Activated CD4-positive, alpha-beta T cell treated with anti-CD3 and anti-CD28 coated beads, Interleukin-2, amount 10 ng/mL, durations not matched to agents 24 days and 14 days (primary cell): ENCODE data around the gene CD320. TPM values are rescaled to one million over a fixed set of nuclear protein-coding genes. Genes with fewer than 3 reads are reported as not detected.

Source experiments
- DNase-seq: peaks from one replicate; pipeline ENCODE4 v3.0.0; 2022
- H3K27ac Mint-ChIP-seq: one replicate; pipeline ENCODE4 v1.8.0; 2022; ENCODE audit warnings: mild to moderate bottlenecking, mixed read lengths
- H3K27me3 Mint-ChIP-seq: one replicate; pipeline ENCODE4 v1.8.0; 2022; ENCODE audit warnings: mixed read lengths
- H3K36me3 Mint-ChIP-seq: one replicate; pipeline ENCODE4 v1.8.0; 2022; ENCODE audit warnings: low read depth, mild to moderate bottlenecking, mixed read lengths
- H3K4me1 Mint-ChIP-seq: one replicate; pipeline ENCODE4 v1.8.0; 2021; ENCODE audit warnings: mixed read lengths
- H3K4me3 Mint-ChIP-seq: one replicate; pipeline ENCODE4 v1.8.0; 2022; ENCODE audit warnings: mild to moderate bottlenecking, moderate library complexity, mixed read lengths
- H3K9me3 Mint-ChIP-seq: one replicate; pipeline ENCODE4 v1.8.0; 2021; ENCODE audit warnings: mixed read lengths
- intact Hi-C: fragments of 100-400 bp; cut with micrococcal nuclease; formaldehyde crosslinking; loops from one replicate; pipeline ENCODE4 v1.15.1; 2023
- total RNA-seq: library from RNA; stranded (reverse); gene quantifications from 2 replicates; pipeline ENCODE4 v1.2.3, GENCODE V29; 2022

Gene CD320
- total RNA-seq, 1 donor from 2014 or later, result 113 TPM

DNA sequence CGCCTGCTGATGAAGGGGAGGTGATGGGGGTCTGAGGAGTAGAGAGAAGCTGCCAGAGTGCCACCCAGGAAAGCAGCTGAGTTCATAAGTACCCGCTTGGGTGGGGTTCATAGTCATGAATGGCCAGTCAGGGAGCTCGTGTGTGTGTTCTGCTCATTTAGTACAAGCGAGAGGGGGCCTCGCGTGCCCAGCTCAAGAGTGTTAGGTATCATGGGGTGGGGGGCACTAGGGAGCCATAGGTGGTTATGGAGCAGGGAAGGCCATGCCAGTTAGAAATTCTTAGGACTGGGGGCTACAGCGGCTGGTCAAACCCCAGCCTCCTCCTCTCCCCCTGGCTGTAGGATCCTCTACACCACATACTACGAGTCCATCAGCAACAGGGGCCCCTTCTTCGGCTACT is 46.8 kb downstream of the CD320 start:
- peaks cover 18% of the 10 kb centered on the region for H3K36me3 Mint-ChIP-seq
- no peaks in the 10 kb centered on the region for H3K9me3 Mint-ChIP-seq
- no peaks in the 10 kb centered on the region for H3K27me3 Mint-ChIP-seq
- intact Hi-C loops, result no loop called here
- DNase-seq, result no peak
- H3K4me1 Mint-ChIP-seq, result peaks cover 21% of the 10 kb centered on the region
- H3K4me3 Mint-ChIP-seq, result no peak overlapping the region
- H3K27ac Mint-ChIP-seq, result no peak overlapping the region

DNA sequence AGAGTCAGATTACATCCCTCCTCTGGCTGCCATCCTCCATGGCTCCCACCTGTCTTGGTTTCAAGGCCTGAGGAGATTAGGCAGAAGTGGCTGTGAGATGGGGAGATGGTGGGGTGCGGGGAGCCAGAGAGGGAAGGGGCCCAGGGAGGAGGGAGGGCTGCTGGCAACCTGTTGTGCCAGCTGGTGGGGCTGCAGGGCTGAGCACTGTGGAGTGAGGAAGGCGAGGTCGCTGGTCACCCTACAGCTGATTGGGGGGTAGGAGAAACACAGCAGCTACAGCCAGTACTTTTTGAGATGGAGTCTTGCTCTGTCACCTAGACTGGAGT is 48.3 kb downstream of the CD320 start:
- intact Hi-C loops, result no loop called here
- no peak overlapping the region for H3K4me3 Mint-ChIP-seq
- H3K27ac Mint-ChIP-seq, result no peak overlapping the region
- H3K36me3 Mint-ChIP-seq, result peaks cover 20% of the 10 kb centered on the region
- DNase-seq, result no peak
- peaks cover 13% of the 10 kb centered on the region for H3K4me1 Mint-ChIP-seq
- no peaks in the 10 kb centered on the region for H3K9me3 Mint-ChIP-seq
- H3K27me3 Mint-ChIP-seq, result no peaks in the 10 kb centered on the region

DNA sequence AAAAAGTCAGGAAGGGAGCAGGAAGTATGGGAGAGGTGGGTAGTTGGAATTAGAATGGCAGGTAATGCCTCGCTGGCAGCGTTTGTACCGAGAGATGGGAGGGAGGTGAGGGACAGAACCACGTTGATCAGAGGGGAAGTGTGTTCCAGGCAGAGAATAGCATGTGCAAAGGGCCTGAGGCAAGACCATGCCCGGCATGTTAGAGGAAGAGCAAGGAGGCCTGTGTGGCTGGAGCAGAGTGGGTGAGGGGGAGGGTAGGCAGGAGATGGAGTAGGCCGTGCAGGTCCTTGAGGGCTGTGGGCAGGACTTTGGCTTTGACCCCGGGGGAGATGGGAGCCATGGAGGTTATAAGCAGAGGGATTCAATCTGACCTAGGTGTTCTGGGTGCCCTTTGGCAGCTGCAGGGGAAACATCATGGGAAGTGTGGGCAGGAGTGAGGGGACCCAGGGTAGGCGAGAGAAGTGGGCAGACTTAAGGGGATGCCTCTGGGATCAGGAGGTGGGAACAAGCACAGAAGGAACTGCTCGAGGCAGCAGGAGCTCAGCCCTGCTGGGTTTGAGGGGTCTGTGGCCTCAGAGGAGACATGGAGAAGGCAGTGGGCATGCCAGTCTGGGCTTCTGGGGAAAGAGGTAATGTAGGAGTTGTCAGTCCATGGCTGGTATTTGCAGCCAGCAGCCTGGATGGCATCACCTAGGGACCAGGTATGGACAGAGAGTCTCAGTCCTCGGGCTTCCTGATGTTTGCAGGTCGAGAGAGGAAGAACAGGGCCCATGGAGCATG is 48.8 kb downstream of the CD320 start:
- intact Hi-C loops, result no loop called here
- no peak overlapping the region for H3K27ac Mint-ChIP-seq
- H3K27me3 Mint-ChIP-seq, result no peaks in the 10 kb centered on the region
- peaks cover 13% of the 10 kb centered on the region for H3K4me1 Mint-ChIP-seq
- no peak overlapping the region for H3K4me3 Mint-ChIP-seq
- no peak for DNase-seq
- peaks cover 20% of the 10 kb centered on the region for H3K36me3 Mint-ChIP-seq
- H3K9me3 Mint-ChIP-seq, result no peaks in the 10 kb centered on the region

DNA sequence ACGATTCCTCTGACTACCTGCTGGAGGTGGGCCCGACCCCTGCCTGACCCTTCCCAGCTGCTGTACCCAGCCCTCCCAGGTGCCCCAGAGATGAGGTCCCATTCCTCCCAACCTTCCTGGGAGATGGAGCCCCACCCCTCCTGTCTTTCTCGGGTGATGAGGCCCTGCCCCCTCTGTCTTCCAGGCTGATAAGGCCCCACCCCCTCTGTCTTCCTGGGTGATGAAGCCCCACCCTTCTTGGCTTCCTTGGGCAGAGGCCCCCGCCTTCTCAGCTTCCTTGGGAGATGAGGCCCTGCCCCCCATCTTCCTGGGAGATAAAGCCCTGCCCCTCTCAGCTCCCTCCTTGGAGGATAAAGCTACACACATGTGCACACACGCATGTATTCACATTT is 51.1 kb downstream of the CD320 start:
- H3K27ac Mint-ChIP-seq, result no peak overlapping the region
- intact Hi-C loops, result no loop called here
- H3K36me3 Mint-ChIP-seq, result peaks cover 22% of the 10 kb centered on the region
- H3K9me3 Mint-ChIP-seq, result no peaks in the 10 kb centered on the region
- H3K27me3 Mint-ChIP-seq, result no peaks in the 10 kb centered on the region
- peaks cover 15% of the 10 kb centered on the region for H3K4me1 Mint-ChIP-seq
- no peak for DNase-seq
- no peak overlapping the region for H3K4me3 Mint-ChIP-seq

DNA sequence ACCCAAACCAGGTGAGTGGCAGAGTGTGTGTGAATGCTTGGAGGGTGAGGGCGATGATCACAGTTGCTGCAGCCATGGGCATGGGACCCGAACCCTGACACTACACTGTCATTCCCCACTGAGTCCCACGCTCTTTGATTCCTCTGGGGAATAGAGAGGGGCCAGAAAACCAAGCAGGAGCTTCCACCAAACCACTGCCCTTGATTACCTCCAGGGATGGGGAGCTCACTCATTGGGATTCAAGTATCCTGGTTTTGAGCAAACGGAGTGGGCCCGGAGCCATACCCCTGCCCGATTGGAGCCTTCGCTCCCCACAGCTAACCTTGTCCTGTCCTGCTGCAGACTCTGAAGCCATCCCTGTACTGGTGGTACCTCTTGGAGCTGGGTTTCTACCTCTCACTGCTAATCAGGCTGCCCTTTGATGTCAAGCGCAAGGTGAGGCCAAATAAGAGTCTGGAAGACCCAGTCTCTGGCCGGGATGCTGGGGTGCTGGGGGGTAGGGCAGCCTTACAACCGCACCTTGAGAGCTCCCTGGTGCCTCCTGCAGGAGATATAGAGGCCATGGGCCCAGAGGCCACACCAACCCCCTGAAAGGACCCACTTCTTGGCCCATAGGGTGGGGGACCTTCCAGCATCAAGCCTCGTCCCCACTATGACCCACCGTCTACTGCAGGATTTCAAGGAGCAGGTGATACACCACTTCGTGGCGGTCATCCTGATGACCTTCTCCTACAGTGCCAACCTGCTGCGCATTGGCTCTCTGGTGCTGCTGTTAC is 51.7 kb downstream of the CD320 start:
- H3K4me1 Mint-ChIP-seq, result peaks cover 15% of the 10 kb centered on the region
- H3K4me3 Mint-ChIP-seq, result no peak overlapping the region
- no peak for DNase-seq
- H3K27ac Mint-ChIP-seq, result no peak overlapping the region
- H3K36me3 Mint-ChIP-seq, result peaks cover 22% of the 10 kb centered on the region
- no peaks in the 10 kb centered on the region for H3K9me3 Mint-ChIP-seq
- H3K27me3 Mint-ChIP-seq, result no peaks in the 10 kb centered on the region
- intact Hi-C loops, result no loop called here

DNA sequence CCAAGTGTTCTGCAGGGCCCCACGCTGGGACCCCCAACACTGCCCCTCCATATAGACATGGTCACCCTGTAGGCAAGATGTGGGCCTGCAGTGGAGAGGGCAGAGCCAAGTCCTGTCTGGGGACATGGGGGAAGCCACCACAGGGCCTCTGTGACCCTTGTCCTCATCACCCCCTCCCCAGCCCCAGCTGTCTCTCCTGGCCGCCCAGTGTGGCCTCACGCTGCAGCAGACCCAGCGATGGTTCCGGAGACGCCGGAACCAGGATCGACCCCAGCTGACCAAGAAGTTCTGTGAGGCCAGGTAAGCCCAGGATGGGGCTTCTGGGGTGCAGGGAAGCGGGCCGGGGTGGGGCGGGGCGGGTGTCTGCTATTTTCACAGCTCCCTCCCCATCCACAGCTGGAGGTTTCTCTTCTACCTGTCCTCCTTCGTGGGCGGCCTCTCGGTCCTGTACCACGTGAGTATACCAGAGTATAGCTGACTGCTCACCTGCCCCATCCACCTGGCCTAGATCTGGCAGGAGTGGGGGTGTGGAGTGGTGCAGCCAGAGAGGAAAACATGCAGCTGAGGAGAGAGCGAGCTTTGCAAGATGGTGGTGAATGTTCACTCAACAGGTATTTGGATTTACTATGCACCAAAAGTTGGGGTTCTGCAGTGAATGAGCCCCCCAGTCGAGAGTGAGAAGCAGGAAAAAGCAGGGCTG is 52.6 kb downstream of the CD320 start:
- intact Hi-C loops, result no loop called here
- Mint-ChIP-seq H3K4me3 (no peak overlapping the region), H3K9me3 (no peaks in the 10 kb centered on the region), H3K4me1 (peaks cover 15% of the 10 kb centered on the region), H3K27ac (no peak overlapping the region), H3K27me3 (no peaks in the 10 kb centered on the region), H3K36me3 (peaks cover 22% of the 10 kb centered on the region)
- no peak for DNase-seq

DNA sequence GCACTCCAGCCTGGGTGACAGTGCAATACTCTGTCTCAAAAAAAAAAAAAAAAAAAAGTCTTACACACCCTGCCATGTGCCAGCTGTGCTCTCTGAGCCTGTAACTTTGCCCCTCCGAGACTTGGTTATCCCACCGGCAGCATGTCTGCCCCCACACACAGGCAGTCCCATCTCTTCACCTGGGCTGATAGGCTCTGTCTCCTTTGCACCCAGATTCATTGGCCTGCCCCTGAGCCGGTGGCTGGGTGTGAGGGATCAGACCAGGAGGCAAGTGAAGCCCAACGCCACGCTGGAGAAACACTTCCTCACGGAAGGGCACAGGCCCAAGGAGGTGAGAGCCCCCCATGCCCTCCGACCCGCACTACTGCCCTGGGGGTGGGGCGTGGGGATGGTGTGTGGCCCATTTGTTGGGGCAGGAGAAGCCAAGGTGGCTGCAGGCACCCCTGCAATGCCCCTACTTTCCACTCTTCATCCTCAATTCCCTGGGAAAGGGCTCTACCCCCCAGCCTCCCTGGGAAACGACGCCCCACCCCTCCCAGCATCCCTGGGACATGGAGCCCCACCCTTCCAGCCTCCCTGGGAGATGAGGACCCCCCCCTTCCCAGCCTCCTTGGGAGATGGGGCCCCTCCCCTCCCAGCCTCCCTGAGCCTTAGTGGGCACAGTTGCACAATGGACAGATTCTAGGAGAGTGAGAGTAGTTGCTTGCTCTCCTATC is 53.7 kb downstream of the CD320 start:
- peaks cover 12% of the 10 kb centered on the region for H3K4me1 Mint-ChIP-seq
- H3K9me3 Mint-ChIP-seq, result no peaks in the 10 kb centered on the region
- intact Hi-C loops, result loop anchor here (5.0 kb wide), 1 partner anchor 68 kb away; the partner anchor contains the start of genes NDUFA7 and RPS28
- no peak overlapping the region for H3K4me3 Mint-ChIP-seq
- no peaks in the 10 kb centered on the region for H3K27me3 Mint-ChIP-seq
- H3K36me3 Mint-ChIP-seq, result peaks cover 17% of the 10 kb centered on the region
- no peak overlapping the region for H3K27ac Mint-ChIP-seq
- no peak for DNase-seq

DNA sequence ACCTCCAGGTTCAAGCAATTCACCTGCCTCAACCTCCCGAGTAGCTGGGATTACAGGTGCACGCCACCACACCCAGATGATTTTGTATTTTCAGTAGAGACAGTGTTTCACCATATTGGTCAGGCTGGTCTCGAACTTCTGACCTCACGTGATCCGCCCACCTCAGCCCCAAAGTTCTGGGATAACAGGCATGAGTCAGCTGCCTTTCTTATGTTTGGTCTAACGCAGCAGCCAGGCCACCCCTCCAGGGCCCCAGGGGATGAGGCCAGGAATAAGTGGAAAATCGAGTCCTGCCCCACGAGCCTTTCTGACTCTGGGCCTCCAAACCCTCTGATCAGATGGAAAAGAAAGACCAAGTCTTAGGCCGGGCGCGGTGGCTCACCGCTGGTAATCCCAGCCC is 54.5 kb downstream of the CD320 start:
- intact Hi-C loops, result loop anchor here (1.0 to 5.0 kb wide), 3 partner anchors 69 to 309 kb away; partner anchors contain the start of genes NDUFA7 and RPS28
- Mint-ChIP-seq H3K27ac (no peak overlapping the region), H3K4me3 (no peak overlapping the region), H3K27me3 (no peaks in the 10 kb centered on the region), H3K36me3 (peaks cover 17% of the 10 kb centered on the region), H3K4me1 (peaks cover 9% of the 10 kb centered on the region), H3K9me3 (peaks cover 4% of the 10 kb centered on the region)
- no peak for DNase-seq

DNA sequence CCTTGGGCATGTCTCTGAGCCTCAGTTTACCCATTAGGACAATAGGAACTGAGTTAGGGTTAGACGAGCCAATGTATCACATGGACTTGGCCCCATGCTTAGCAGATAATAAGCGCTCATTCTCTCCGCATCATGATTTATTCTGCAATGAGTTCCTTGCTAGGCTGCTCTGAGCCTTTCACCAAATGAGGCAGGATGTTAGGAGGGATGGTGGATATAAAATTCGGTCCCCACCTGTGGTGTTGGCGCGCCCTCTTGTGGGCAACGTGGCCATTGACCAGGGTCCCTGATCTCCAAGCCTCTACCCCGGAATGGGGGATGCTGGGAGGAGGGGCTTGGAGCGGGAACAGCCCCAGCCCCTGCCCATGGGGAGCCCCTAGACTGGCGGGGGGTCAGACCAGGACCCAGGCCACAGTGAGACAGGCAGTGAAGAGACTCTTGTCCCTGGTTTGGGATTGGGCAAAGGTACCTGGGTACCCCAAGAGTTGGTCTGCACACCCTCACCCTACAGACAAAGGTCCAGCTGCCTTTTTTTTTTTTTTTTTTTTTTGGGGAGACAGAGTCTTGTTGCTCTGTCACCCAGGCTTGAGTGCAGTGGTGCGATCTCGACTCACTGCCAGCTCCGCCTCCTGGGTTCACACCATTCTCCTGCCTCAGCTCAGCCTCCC is 55.1 kb downstream of the CD320 start:
- Mint-ChIP-seq H3K36me3 (peaks cover 22% of the 10 kb centered on the region), H3K4me1 (peaks cover 9% of the 10 kb centered on the region), H3K27ac (no peak overlapping the region), H3K27me3 (no peaks in the 10 kb centered on the region), H3K9me3 (peaks cover 10% of the 10 kb centered on the region), H3K4me3 (no peak overlapping the region)
- intact Hi-C loops, result loop anchor here (1.0 to 5.0 kb wide), 3 partner anchors 69 to 309 kb away; partner anchors contain the start of genes NDUFA7 and RPS28
- DNase-seq, result peak; percentile 95

Other genes starting within 250 kb of the CD320 start
- gene FBN3, start 158.8 kb downstream of the CD320 start, total RNA-seq, result not detected in 2 replicates
- gene CERS4, start 99.0 kb downstream of the CD320 start, total RNA-seq, result 30.3 and 30.6 TPM in 2 replicates
- 52.9 and 54.3 TPM in 2 replicates for gene NDUFA7, start 13.0 kb upstream of the CD320 start, total RNA-seq
- gene RPS28, start 13.1 kb upstream of the CD320 start, total RNA-seq, result 2,054 and 2,121 TPM in 2 replicates
- 0.85 and 1.5 TPM in 2 replicates for gene KANK3, start 34.9 kb upstream of the CD320 start, total RNA-seq
- gene ANGPTL4, start 55.8 kb upstream of the CD320 start, total RNA-seq, result 4.0 and 4.1 TPM in 2 replicates
- gene RAB11B, start 82.0 kb upstream of the CD320 start, total RNA-seq, result 69.4 and 74.0 TPM in 2 replicates
- gene MARCHF2, start 104.9 kb upstream of the CD320 start, total RNA-seq, result 7.9 and 8.8 TPM in 2 replicates
- 349 and 352 TPM in 2 replicates for gene HNRNPM, start 136.6 kb upstream of the CD320 start, total RNA-seq
- gene PRAM1, start 194.3 kb upstream of the CD320 start, total RNA-seq, result 0.33 and 0.38 TPM in 2 replicates
- gene ZNF414, start 205.8 kb upstream of the CD320 start, total RNA-seq, result 18.1 and 25.6 TPM in 2 replicates